Naive thymus-derived CD4-positive, alpha-beta T cell (primary cell): ENCODE measurements around the gene TMEM18. TPM values are rescaled to one million over a fixed set of nuclear protein-coding genes. Genes with fewer than 3 reads are reported as not detected.
"Not testable (repeated sequence)": the region's sequence is repeated elsewhere in the genome, so short reads cannot be mapped to it uniquely, and the experiment has no call there.

Experiments
- ATAC-seq: fragments of 150-1000 bp; cut with Tn5 transposase; 2 replicates; pipeline ENCODE4 v1.10.0; 2021; ENCODE audit warnings: mild to moderate bottlenecking, moderate library complexity
- CTCF ChIA-PET: fragments of 350-600 bp; sonication (Branson Sonifier 250); formaldehyde crosslinking; loops from one replicate; lab custom pipeline; 2021; ENCODE audit warnings: antibody characterized with exemption; lab: Charles Lee
- POLR2A ChIA-PET: fragments of 350-600 bp; sonication (Branson Sonifier 250); formaldehyde crosslinking; loops from one replicate; lab custom pipeline; 2021; ENCODE audit warnings: antibody characterized with exemption, inconsistent platforms; lab: Charles Lee
- DNase-seq, 9 donors: peaks; one replicate each; pipeline versions ENCODE4 v3.0.0 to v3.0.0-alpha.2; 2020 to 2022; ENCODE audit warnings: mixed read lengths in 1 of 9
- H3K27ac ChIP-seq: one replicate; pipeline ENCODE4 v1.7.0; 2013; ENCODE audit warnings: mild to moderate bottlenecking, low read depth, low read length, moderate library complexity
- H3K27me3 ChIP-seq, 2 donors: one replicate each; pipeline ENCODE4 v1.7.0; 2013; ENCODE audit warnings: low read length in 2 of 2, mild to moderate bottlenecking in 2 of 2, moderate library complexity in 2 of 2; ENCODE audit not compliant: control insufficient read depth in 2 of 2, insufficient read depth in 2 of 2
- H3K36me3 ChIP-seq, 3 experiments: 1 replicate in 2 of 3; 2 replicates in 1 of 3; pipeline ENCODE4 v1.7.0; 2013; ENCODE audit warnings: low read length in 3 of 3, mild to moderate bottlenecking in 3 of 3, moderate library complexity in 1 of 3; ENCODE audit not compliant: insufficient read depth in 3 of 3, control insufficient read depth in 2 of 3
- H3K4me1 ChIP-seq, 2 donors: one replicate each; pipeline ENCODE4 v1.7.0; 2013; ENCODE audit warnings: low read length in 2 of 2, mild to moderate bottlenecking in 2 of 2, moderate library complexity in 1 of 2; ENCODE audit not compliant: control insufficient read depth in 2 of 2, insufficient read depth in 2 of 2
- H3K4me3 ChIP-seq: 2 replicates; pipeline ENCODE4 v1.7.0; 2013; ENCODE audit warnings: mild to moderate bottlenecking, low read length
- H3K9me3 ChIP-seq, 3 experiments: 1 replicate in 2 of 3; 2 replicates in 1 of 3; pipeline ENCODE4 v1.7.0; 2013; ENCODE audit warnings: low read length in 3 of 3; ENCODE audit not compliant: control insufficient read depth in 2 of 3
- H3K27ac Mint-ChIP-seq, 9 donors: one replicate each; pipeline ENCODE4 v1.8.0; 2020 to 2022; ENCODE audit warnings: mixed read lengths in 9 of 9, mild to moderate bottlenecking in 8 of 9, moderate library complexity in 5 of 9, inconsistent platforms in 2 of 9
- H3K27me3 Mint-ChIP-seq, 5 donors: one replicate each; pipeline ENCODE4 v1.8.0; 2021 to 2022; ENCODE audit warnings: mixed read lengths in 5 of 5, mild to moderate bottlenecking in 1 of 5
- H3K36me3 Mint-ChIP-seq, 5 donors: one replicate each; pipeline ENCODE4 v1.8.0; 2020 to 2022; ENCODE audit warnings: mixed read lengths in 5 of 5, mild to moderate bottlenecking in 3 of 5, inconsistent platforms in 1 of 5
- H3K4me1 Mint-ChIP-seq, 7 donors: one replicate each; pipeline ENCODE4 v1.8.0; 2020 to 2022; ENCODE audit warnings: mixed read lengths in 7 of 7, mild to moderate bottlenecking in 3 of 7, inconsistent platforms in 1 of 7
- H3K4me3 Mint-ChIP-seq, 10 donors: one replicate each; pipeline ENCODE4 v1.8.0; 2020 to 2022; ENCODE audit warnings: mild to moderate bottlenecking in 10 of 10, mixed read lengths in 10 of 10, moderate library complexity in 6 of 10, inconsistent platforms in 2 of 10
- H3K9me3 Mint-ChIP-seq, 11 donors: one replicate each; pipeline ENCODE4 v1.8.0; 2020 to 2022; ENCODE audit warnings: mixed read lengths in 11 of 11, mild to moderate bottlenecking in 4 of 11, inconsistent platforms in 1 of 11, moderate library complexity in 1 of 11
- intact Hi-C, 2 donors: fragments of 100-400 bp; cut with micrococcal nuclease; formaldehyde crosslinking; loops; one replicate each; pipeline ENCODE4 v1.15.1; 2023
- polyA plus RNA-seq, 2 donors: library from polyadenylated mRNA; unstranded; fragments of 300-500 nt; fragmentation: Illumina TruSeq; gene quantifications; one replicate each; pipeline ENCODE4 v1.2.3, GENCODE V29; 2021
- total RNA-seq, 6 experiments: library from RNA in 5 of 6; stranded (reverse) in 5 of 6; gene quantifications; 1 replicate in 5 of 6; 2 replicates in 1 of 6; pipeline ENCODE4 v1.2.3 and lab custom pipeline; 2021 to 2026

Gene TMEM18
- total and polyA plus RNA-seq, 7 experiments from 2014 or later: 23.3 to 39.8 (median 29.4) TPM

DNA sequence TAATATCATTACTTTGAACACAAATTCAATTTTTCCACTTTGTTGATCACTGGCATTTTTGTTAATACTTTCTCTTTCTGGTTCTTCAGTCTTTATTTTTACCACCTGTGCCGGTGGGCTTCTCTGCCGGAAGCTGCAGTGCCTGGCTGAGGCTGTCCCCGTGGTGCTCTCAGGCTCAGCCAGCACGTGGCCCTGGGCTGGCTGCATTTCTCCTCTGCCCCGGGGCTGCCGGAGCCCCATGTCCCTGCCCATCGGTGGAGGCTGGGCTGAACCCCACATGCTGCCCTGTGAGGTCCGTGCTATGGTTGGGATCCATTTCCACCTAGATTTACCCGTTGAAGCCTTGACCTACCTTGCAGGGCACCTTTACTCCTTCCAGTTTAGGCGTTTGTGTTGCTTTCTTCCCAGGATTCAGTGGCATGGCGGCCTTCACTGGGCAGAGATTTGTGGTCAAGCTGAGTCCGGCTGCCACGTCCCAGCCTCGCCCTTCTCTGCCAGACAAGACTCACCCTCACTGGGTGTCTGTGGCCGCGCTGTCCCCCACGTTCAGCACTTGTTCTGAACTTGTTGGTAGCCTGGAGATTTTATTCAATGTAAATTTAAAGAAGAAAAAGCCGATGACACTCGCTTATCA, 12.8 kb upstream of the TMEM18 start:
- H3K4me3 ChIP-seq: no peak overlapping the region
- peaks cover 0 to 21% (median 16%) of the 10 kb centered on the region in 5 donors for H3K27me3 Mint-ChIP-seq
- CTCF ChIA-PET: interaction anchor here (0.5 to 0.6 kb wide), 2 partner anchors 357 to 862 kb away, joined by 3 to 5 read pairs; no protein-coding TSS in a partner anchor
- H3K4me3 Mint-ChIP-seq: no peak overlapping the region
- H3K4me1 Mint-ChIP-seq: peaks cover 0 to 3% (median 0%) of the 10 kb centered on the region in 7 donors
- no peaks in the 10 kb centered on the region for H3K36me3 ChIP-seq
- POLR2A ChIA-PET: interaction anchor here (0.9 kb wide), 1 partner anchor 9 kb away, joined by 4 read pairs; no protein-coding TSS in a partner anchor
- peaks cover under 1 to 20% (median 9%) of the 10 kb centered on the region in 5 donors for H3K36me3 Mint-ChIP-seq
- no peaks in the 10 kb centered on the region for H3K27me3 ChIP-seq
- no peak overlapping the region for H3K27ac ChIP-seq
- no peaks in the 10 kb centered on the region for H3K4me1 ChIP-seq
- peaks cover 0 to 13% (median 0%) of the 10 kb centered on the region in 3 experiments for H3K9me3 ChIP-seq
- DNase-seq (no peak), ATAC-seq (no peak)
- H3K9me3 Mint-ChIP-seq: peaks cover 5 to 17% (median 10%) of the 10 kb centered on the region in 11 donors
- intact Hi-C loops: no loop called here
- H3K27ac Mint-ChIP-seq: no peak overlapping the region

DNA sequence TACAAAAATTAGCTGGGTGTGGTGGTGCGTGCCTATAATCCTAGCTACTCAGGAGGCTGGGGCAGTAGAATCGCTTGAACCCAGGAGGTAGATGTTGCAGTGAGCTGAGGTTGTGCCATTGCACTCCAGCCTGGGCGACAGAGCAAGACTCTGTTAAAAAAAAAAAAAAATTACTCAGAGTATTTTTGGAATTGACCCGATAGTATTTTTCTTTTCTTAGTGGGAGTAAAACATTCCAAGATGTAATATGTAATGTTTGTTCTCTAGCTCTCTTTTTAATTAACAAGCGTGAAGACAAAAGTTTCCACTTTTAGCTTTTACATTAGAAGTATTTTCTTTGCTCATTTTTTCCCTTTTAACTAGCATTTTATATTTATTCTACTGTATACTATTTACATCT, 12.0 kb upstream of the TMEM18 start:
- Mint-ChIP-seq H3K27me3 (peaks cover 0 to 19% (median 16%) of the 10 kb centered on the region in 5 donors), H3K27ac (no peak overlapping the region), H3K4me3 (no peak overlapping the region), H3K9me3 (peaks cover 7 to 22% (median 12%) of the 10 kb centered on the region in 11 donors), H3K4me1 (peaks cover 0 to 3% (median 0%) of the 10 kb centered on the region in 7 donors), H3K36me3 (peaks cover 4 to 26% (median 15%) of the 10 kb centered on the region in 5 donors)
- Histone ChIP-seq H3K9me3 (peaks cover 0 to 14% (median 0%) of the 10 kb centered on the region in 3 experiments), H3K4me3 (no peak overlapping the region), H3K27ac (no peak overlapping the region), H3K4me1 (no peaks in the 10 kb centered on the region), H3K36me3 (no peaks in the 10 kb centered on the region), H3K27me3 (no peaks in the 10 kb centered on the region)
- no peak for DNase-seq
- ChIA-PET CTCF (interaction anchor here (0.5 to 0.6 kb wide), 2 partner anchors 356 to 863 kb away, joined by 3 to 5 read pairs; no protein-coding TSS in a partner anchor), POLR2A (interaction anchor here (0.9 kb wide), 1 partner anchor 9 kb away, joined by 4 read pairs; no protein-coding TSS in a partner anchor)
- intact Hi-C loops: no loop called here
- ATAC-seq: no peak

DNA sequence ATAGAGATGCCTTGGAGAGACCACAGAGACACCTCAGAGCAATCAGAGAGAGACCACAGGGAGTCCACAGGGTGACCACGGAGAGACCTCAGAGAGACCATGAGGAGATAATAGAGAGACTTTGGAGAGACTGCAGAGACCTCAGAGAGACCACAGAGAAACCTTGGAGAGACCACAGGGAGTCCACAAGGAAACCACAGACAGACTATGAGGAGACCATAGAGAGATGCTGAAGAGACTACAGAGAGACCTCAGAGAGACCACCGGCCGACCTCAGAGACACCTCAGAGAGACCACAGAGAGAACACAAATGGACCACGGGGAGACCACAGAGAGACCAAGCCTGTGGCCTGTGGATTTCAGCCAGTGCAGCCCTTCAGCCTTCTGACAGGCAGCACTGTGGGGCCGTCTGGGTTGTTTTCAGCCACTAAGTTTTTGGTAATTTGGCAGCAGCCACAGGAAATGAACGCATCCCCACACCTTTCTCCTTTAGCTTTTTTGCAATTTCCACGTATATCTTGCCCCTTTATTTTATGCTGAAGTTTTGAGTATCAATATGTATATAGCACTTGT, 11.4 kb upstream of the TMEM18 start:
- Histone ChIP-seq H3K9me3 (peaks cover 0 to 14% (median 0%) of the 10 kb centered on the region in 3 experiments), H3K27ac (no peak overlapping the region), H3K36me3 (no peaks in the 10 kb centered on the region), H3K4me1 (no peaks in the 10 kb centered on the region), H3K4me3 (no peak overlapping the region), H3K27me3 (no peaks in the 10 kb centered on the region)
- DNase-seq (no peak), ATAC-seq (no peak)
- POLR2A ChIA-PET: interaction anchor here (0.9 kb wide), 1 partner anchor 8 kb away, joined by 4 read pairs; no protein-coding TSS in a partner anchor
- peaks cover 0 to 3% (median 0%) of the 10 kb centered on the region in 7 donors for H3K4me1 Mint-ChIP-seq
- H3K4me3 Mint-ChIP-seq: no peak overlapping the region
- peaks cover 8 to 29% (median 12%) of the 10 kb centered on the region in 11 donors for H3K9me3 Mint-ChIP-seq
- CTCF ChIA-PET: no interaction called here
- H3K36me3 Mint-ChIP-seq: peaks cover 5 to 31% (median 15%) of the 10 kb centered on the region in 5 donors
- H3K27ac Mint-ChIP-seq: no peak overlapping the region
- intact Hi-C loops: no loop called here
- peaks cover 0 to 17% (median 16%) of the 10 kb centered on the region in 5 donors for H3K27me3 Mint-ChIP-seq

DNA sequence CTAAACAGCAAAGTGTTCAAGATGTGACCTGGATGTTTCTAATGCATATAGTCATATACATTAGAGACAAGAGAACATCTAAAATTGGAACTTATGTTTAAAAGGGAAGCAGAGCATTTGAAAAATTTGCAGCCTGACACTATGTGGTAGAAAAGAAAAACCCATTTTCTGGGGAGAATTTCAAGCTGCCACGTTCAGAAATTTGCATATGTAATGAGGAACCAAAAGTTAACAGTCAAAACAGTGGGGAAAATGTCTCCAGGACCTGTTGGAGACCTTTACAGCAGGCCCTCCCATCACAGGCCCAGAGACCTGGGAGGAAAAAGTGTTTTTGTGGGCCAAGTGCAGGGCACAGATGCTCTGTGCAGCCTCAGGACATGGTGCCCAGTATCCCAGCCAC, 8.2 kb upstream of the TMEM18 start:
- Histone ChIP-seq H3K36me3 (no peaks in the 10 kb centered on the region), H3K27me3 (no peaks in the 10 kb centered on the region), H3K27ac (no peak overlapping the region), H3K4me3 (no peak overlapping the region), H3K4me1 (no peaks in the 10 kb centered on the region), H3K9me3 (peaks cover 0 to 14% (median 0%) of the 10 kb centered on the region in 3 experiments)
- ATAC-seq (no peak), DNase-seq (no peak)
- ChIA-PET CTCF (no interaction called here), POLR2A (no interaction called here)
- Mint-ChIP-seq H3K9me3 (peaks cover 8 to 29% (median 12%) of the 10 kb centered on the region in 11 donors), H3K4me1 (peaks cover 0 to 4% (median 0%) of the 10 kb centered on the region in 7 donors), H3K4me3 (no peak overlapping the region), H3K27ac (no peak overlapping the region), H3K27me3 (peaks cover 0 to 15% (median 11%) of the 10 kb centered on the region in 5 donors), H3K36me3 (peaks cover 5 to 46% (median 15%) of the 10 kb centered on the region in 5 donors)
- intact Hi-C loops: no loop called here

DNA sequence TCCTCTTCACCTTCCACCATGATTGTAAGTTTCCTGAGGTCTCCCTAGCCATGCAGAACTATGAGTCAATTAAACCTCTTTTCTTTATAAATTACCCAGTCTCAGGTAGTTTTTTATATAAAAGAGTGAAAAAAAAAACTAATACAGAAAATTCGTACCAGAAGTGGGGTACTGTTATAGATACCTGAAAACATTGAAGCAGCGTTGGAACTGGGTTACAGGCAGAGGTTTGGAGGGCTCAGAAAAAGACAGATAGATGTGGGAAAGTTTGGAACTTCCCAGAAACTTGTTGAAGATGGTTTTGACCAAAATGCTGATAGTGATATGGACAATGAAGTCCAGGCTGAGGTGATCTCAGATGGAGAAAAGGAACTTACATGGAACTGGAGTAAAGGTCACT, 7.7 kb upstream of the TMEM18 start:
- Mint-ChIP-seq H3K4me3 (peak overlapping the region in 1 of 10 donors; percentile 26), H3K27me3 (peaks cover 0 to 10% (median 7%) of the 10 kb centered on the region in 5 donors), H3K9me3 (peaks cover 8 to 29% (median 12%) of the 10 kb centered on the region in 11 donors), H3K36me3 (peaks cover 5 to 46% (median 15%) of the 10 kb centered on the region in 5 donors)
- H3K4me1 ChIP-seq, H3K27me3 ChIP-seq, POLR2A ChIA-PET, ATAC-seq, H3K4me3 ChIP-seq, H3K36me3 ChIP-seq, intact Hi-C loops, H3K27ac Mint-ChIP-seq, DNase-seq, H3K27ac ChIP-seq, CTCF ChIA-PET, H3K4me1 Mint-ChIP-seq: not testable (repeated sequence)
- H3K9me3 ChIP-seq: peaks cover 0 to 14% (median 0%) of the 10 kb centered on the region in 3 experiments

DNA sequence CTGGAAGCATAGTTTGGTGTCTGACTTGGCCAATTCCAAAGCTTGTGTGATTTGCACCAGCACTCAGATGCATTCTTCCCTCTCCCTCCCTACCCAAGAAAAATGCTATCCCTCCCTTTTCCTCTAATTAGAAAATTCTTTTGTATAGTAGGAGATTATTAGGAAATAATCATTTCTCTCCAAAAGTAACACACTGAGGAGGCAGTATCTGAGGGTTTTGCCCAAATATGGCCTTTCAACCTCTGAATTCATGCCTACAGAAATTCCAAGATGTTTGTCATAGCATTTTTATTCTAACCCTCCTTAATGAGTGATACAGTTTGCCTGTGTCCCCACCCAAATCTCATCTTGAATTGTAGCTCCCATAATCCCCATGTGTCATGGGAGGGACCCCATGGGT, 5.0 kb upstream of the TMEM18 start:
- ChIA-PET CTCF (no interaction called here), POLR2A (no interaction called here)
- no peak for ATAC-seq
- H3K4me1 ChIP-seq: peaks cover 0 to 4% of the 10 kb centered on the region in 2 donors
- no peak overlapping the region for H3K4me3 Mint-ChIP-seq
- peaks cover 0 to 6% (median 0%) of the 10 kb centered on the region in 5 donors for H3K27me3 Mint-ChIP-seq
- peak overlapping the region in 1 of 9 donors; percentile 30 for H3K27ac Mint-ChIP-seq
- peaks cover 0 to 14% (median 0%) of the 10 kb centered on the region in 3 experiments for H3K9me3 ChIP-seq
- peaks cover 5 to 36% (median 15%) of the 10 kb centered on the region in 5 donors for H3K36me3 Mint-ChIP-seq
- no peak for DNase-seq
- H3K36me3 ChIP-seq: peaks cover 0 to 4% (median 0%) of the 10 kb centered on the region in 3 experiments
- intact Hi-C loops: no loop called here
- H3K4me3 ChIP-seq: no peak overlapping the region
- H3K4me1 Mint-ChIP-seq: peaks cover 11 to 22% (median 14%) of the 10 kb centered on the region in 7 donors
- no peaks in the 10 kb centered on the region for H3K27me3 ChIP-seq
- H3K27ac ChIP-seq: no peak overlapping the region
- H3K9me3 Mint-ChIP-seq: peaks cover 8 to 29% (median 12%) of the 10 kb centered on the region in 11 donors
